GM21390 (cell line): ENCODE results near the gene GART.
A peak's percentile ranks its signal among the peaks of the same experiment; 100 is the strongest.
"Not testable (repeated sequence)": the region's sequence is repeated elsewhere in the genome, so short reads cannot be mapped to it uniquely, and the experiment has no call there.

Experiments used
- ATAC-seq: cut with Tn5 transposase; IDR thresholded peaks from one replicate; pipeline ENCODE4 v1.9.1; 2021; ENCODE audit not compliant: unreplicated experiment

Gene GART

DNA sequence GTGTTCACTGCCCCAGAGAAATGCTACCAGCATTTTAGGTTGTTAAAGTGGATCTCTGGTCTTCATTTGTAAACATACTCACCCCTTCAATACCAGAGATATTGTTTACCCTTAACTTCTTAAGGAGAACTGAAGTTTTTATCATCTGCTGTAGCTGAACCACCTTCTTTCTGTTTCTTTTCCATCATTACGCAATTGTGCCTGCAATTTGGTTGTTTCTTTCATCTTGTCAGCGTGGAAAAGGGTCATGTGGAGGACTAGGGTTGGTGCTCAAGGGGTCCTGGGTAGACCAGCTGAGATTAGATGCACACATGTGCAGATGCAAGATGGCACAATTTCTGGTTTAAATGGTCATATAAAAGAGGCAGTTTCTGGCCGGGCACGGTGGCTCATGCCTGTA is 23.0 kb downstream of the GART start:
- no peak for ATAC-seq

DNA sequence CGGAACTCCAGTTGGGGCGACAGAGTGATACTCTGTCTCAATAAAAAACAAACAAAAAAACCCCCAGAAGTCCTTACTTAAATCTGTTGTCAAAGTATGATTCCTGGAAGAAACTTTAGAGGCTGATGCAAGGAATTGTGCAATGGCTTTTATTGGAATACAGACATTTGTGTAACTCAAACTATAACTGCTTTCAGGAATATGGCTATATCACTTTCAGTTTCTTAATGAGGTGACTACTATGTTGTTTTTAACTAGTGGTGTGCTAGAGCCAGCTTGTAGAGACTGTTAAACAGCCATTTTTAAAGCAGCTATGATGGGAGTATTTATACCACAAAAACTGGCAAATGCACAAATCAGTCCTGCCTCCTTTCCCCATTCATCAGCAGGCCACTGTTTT is 27.7 kb downstream of the GART start:
- ATAC-seq: no peak

GRCh38 chr21:33512481-33512880 is 29.4 kb downstream of the GART start:
- ATAC-seq: no peak

DNA sequence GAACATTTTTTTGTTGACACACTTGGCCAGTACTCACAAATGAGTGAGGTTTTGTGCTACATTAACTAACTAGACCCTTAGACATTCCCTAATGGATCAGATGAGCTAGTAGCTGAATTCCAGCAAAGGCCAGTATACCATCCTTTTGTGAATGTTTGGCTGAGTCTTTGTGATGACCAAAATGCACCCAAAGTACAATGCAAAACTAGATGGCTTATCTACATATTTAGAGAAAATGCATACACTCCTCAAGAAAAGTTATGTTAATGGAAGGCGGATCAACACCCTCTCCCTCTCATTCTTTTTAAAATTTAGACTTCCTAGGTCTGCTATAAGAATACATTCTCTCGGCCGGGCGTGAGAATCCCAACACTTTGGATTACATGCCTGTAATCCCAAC is 30.3 kb downstream of the GART start:
- no peak for ATAC-seq

DNA sequence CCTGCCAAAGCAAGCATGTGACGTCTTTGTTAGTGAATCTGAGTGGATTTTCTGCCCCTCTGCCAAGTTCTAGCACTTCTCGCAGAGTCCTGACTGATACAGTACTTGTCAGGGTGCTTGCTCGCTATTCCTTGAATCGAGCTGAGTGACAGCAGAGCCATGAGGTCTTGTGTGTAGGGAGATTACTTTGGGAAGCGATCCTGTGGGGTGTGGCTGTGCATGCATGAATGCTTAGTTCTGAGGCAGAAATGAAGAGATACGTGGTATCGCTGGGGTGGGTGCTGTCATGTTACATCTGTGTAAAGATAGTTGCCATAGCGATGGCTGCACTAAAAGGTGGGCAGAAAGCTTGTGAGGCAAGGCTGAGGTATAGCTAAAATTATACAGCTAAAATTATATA is 31.1 kb downstream of the GART start:
- ATAC-seq: no peak

DNA sequence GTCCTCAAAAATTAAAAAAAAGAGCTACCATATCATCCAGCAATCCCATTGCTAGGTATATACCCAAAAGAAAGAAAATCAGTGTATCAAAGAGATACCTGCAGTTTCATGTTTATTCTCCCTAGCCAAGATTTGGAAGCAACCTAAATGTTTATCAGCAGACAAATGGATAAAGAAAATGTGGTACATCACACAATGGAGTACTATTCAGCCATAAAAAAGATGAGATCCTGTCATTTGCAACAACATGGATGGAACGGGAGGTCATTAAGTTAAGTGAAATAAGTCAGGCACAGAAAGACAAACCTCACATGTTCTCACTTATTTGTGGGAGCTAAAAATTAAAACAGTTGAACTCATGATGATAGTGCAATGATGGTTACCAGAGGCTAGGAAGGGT is 34.9 kb downstream of the GART start:
- not testable (repeated sequence) for ATAC-seq

DNA sequence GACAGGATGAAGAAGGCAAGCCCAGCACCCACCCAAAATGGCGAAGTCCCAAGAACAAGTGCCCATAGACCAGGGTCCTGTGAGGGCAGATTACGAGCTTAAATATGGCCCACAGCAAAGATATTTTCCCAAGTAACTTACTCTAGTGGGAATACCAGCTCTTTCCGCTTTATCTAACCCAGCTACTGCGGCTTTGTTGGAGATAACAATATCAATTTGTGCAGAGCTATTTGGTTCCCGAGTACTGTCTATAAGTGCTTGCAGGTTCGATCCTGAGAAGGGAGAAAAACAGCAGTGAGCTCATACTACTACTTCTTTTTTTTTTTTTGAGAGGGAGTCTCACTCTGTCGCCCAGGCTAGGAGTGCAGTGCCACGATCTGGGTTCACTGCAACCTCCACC is 36.1 kb downstream of the GART start:
- no peak for ATAC-seq

DNA sequence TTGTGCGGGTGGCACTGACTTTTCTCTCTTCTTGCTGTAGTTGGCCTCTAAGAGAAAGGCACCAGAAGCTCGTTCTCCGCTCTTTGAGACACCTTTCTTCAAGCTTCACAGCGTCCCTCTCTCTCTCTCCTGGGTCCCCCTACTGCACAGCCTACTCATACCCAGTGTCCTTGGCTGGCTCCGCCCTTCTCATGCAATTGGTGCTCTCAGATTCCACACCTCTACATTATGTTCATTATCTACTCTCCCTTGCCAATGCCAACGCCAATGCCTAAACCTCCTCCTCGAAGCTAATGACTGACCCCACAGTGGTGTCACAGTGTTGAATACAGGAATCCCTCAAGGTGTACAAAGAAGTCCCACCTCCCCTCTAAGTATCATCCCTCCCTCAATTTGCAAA is 45.6 kb downstream of the GART start:
- ATAC-seq: no peak

DNA sequence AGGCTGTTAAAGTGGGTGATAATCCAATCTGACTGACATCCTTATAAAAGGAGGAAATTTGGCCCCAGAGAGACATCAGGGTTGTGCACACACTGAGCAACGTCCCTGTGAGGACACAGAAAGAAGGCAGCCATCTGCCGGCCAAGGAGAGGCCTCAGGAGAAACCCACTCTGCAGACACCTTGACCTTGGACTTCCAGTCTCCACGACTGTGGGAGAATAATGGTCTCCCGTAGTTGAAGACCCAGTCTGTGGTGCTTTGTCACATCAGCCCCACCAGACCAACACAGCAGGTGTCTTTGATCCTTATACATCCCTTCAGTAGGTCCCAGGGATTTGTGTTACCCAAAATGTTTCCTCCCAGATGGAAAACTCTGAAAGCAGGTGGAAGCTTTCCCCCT is 46.2 kb downstream of the GART start:
- no peak for ATAC-seq

GRCh38 chr21:33493756-33494155 is 48.2 kb downstream of the GART start:
- ATAC-seq: no peak

- no peak for ATAC-seq
These were observed 49.3 kb downstream of the GART start for GRCh38 chr21:33492571-33492970.

DNA sequence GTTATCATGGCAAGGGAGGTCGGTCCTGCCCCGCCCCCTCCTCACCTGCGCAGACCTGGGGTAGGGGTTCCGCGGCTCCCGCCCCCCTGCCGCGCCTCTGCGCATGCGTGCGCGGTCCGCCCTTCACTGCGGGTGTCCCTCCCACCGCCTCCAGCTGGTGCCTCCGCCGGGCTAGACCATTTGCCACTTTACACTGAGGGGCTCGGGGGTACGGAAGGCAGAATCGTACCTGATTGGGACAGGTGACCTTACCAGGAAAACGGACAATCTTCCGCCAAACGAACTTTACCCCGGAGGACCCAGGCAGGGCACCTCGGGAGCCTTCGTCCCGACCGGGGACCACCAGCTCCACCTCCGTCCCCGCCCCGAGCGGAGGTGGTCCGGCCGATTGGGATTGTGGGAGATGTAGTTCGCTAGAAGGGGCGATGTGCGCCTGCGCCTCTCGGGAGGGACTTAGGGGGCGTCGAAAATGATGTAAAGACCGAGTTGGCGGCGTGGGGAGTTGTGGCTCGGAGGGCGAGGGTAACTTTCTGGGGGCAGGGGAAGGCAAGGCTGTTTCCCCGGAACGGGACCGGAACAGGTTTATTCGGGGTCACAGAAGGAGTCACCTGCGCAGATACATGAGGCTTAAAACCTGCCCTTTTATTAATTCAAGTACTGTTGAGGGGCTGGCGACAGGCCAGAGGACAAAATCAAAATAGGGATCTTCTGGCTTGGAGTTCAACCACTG is 50.4 kb downstream of the GART start, which contains the start of gene DNAJC28:
TSS of gene DNAJC28 (minus strand) at position 344 of the 730 bp plus-strand sequence. CDS start 2,323 bp downstream, outside the sequence.
- ATAC-seq: peak; percentile 97

DNA sequence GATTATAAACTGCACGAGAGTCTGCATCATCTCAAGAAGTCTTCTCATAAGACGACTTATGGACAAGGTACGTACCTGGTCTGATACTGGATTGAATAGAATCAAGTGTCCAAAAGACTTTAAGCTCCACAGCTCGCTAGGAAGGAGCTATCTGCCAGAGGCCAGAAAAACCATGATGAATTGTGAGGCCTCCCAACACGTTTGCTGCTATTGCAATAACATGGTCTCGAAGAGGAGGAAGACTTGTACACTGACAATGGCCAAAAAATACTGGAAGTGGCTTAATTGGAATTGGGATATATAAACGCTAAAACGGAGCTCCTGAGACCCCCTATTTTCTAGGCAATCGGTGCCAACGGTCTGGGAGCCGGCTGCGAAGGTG is 50.9 kb downstream of the GART start:
- ATAC-seq: no peak

DNA sequence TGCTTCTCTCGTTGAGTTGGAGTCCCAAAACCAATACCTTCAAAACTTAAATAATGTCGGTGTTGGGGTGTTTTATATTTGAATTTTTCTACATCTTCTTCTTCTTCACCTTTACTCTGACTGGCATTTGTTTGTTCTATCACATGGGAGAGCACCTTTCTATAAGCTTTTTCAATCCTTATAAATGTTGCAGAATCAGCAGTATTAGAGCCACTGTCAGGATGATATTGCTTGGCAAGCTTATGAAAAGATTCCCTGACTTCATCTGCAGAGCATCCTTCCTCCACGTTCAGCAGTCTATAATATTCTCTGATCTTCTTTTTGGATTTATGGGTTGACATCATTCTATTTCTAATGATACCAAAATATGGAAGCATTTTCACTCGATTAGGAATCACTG is 53.0 kb downstream of the GART start:
- ATAC-seq: no peak

- no peak for ATAC-seq
These were observed 53.9 kb downstream of the GART start for GRCh38 chr21:33487996-33488395.

DNA sequence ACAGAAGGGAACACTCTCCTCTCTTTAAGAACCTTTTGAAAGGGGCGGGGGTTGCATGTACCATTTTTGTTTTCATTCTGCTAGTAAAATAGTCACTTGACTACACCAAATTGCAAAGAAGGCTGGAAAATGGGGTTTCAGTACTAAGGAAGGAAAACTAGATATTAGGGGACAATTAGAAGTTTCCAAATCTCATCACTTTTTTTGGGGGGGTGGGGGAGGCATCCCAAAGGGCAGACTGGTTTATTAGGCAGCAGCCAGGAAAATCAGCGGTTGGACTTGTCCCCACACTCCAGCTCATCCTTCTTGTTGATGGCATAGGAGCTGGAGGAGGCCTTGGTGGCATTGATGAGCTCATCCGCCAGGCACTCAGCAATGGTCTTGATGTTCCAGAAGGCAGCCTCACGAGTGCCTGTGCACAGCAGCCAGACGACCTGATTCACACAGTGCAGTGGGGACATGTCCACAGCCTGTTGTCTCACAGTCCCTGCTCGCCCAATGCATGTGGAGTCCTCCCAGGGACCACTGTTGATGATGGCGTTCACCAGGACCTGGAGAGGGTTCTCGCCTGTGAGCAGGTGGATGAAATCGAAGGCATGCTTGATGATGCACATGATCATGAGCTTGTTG is 60.5 kb downstream of the GART start:
- no peak for ATAC-seq

DNA sequence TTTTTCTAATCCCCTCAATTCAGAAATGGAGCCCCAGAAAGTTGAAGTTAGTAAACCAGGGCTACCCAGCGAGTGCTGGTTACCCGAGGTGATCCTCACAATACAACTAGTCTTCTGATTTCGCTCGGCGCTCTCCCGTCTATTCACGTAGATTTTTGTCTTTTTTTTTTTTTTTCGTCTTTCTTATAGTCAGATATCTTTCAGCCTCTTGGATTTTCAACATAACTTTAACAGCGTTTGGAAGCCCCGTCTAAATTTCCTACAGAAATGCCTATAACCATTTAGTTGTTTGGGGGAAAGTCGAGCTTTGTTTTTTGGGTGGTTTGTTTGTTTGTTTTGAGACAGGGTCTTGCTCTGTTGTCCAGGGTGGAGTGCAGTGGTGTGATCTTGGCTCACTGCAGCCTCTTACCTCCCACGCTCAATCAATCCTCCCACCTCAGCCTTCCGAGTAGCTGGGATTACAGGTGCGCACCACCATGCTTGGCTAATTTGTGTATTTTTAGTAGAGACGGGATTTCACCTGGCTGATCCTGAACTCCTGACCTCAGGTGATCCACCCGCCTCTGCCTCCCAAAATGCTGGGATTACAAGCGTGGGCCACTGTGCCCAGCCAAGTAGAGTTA is 61.3 kb downstream of the GART start:
- ATAC-seq: no peak

DNA sequence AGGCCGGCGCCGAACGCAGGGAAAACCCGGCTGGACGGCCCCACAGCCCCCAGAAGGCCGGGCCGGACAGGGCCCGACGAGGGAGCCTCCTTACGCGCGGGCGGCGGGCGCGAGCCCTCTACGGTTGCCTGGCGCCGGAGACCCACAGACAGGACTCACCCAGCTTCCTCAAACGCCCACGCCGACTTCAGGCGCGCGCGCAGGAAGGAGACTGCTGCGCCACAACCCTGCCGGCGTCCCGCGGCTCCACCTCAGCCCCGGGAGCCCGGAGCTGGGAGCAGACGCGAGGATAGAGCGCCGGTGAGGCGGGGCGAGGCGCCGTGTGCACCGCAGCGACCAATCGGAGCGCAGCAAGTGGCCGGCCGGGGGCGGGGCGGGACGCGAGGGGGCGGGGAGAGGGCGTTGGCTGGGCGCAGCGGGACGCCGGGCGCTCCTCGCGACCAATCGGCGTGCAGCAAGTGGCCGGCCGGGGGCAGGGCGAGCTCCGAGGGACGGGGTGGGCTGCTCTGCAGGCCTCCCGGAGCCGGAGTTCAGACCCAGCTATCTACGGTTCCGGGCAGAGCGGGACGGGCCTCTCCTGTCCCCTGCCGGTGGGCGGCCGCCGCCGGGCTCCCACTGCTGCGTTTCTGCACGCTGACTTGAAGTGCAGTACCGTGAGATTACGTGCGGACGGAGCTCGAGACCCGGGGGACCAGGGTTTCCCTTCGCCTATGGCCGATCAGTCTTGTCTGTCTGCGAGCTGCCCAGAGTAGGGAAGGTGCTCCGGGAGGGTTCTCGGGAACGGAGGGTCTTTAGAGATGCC is 62.0 kb downstream of the GART start, which contains the start of gene TMEM50B:
TSS of gene TMEM50B (minus strand) at position 296 of the 802 bp plus-strand sequence. CDS start 11,089 bp downstream, outside the sequence.
- ATAC-seq: peak; percentile 86

DNA sequence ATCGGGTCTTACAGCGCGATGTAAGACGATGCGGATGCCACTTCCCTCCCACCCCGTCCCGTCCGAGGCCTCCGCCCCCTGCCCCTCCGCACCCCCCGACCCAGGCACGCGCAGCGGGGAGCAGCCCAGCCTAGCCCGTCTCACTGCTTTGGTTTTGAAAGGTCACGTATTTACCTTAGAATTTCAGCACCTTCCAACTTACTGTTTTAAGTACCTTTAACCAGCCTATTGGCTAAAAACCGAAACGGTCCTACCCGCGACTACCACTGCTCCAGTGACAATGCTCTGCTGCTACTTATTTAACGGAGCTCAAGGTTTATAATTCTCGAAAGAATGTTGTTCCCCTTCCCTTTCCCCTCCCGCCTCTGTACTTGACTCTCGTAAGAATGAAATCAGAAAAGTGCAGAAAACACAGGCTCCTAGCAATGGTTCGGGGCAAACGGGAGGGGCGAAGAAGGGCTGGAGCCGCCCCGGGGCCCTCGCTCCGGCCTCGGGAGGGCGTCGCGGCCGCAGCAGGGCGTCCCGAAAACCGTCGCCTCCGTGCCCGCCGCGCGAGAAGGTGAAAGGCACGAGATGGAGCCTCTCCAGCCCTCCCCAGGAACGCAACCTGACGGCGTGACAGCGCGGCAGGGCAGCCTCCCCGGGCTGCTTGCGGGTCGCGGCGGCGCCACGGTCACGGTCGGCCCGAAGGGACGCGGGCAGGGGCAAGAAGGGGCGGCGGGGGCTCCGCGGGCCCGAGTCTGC is 62.8 kb downstream of the GART start:
- ATAC-seq: peak; percentile 14

- ATAC-seq: no peak
These were observed 63.7 kb downstream of the GART start for GRCh38 chr21:33478182-33478581.

GRCh38 chr21:33477066-33477465 is 64.9 kb downstream of the GART start:
- no peak for ATAC-seq
